ENCODE results near the gene CYFIP2. TPM values are rescaled to one million over a fixed set of nuclear protein-coding genes. Genes with fewer than 3 reads are reported as not detected.
"Not testable (repeated sequence)": the region's sequence is repeated elsewhere in the genome, so short reads cannot be mapped to it uniquely, and the experiment has no call there.

The CYFIP2 gene
- total RNA-seq = 26.7 and 47.5 TPM in 2 replicates

GRCh38 chr5:157265714-157266285, at the start of gene CYFIP2:
Gene CYFIP2, plus strand, starts transcription at chr5:157266123. Its CDS starts 19,239 bp downstream, at chr5:157285362.
- DNase-seq (ENCODE audit: extremely low read depth, low read depth, low spot score) = no peak

DNA sequence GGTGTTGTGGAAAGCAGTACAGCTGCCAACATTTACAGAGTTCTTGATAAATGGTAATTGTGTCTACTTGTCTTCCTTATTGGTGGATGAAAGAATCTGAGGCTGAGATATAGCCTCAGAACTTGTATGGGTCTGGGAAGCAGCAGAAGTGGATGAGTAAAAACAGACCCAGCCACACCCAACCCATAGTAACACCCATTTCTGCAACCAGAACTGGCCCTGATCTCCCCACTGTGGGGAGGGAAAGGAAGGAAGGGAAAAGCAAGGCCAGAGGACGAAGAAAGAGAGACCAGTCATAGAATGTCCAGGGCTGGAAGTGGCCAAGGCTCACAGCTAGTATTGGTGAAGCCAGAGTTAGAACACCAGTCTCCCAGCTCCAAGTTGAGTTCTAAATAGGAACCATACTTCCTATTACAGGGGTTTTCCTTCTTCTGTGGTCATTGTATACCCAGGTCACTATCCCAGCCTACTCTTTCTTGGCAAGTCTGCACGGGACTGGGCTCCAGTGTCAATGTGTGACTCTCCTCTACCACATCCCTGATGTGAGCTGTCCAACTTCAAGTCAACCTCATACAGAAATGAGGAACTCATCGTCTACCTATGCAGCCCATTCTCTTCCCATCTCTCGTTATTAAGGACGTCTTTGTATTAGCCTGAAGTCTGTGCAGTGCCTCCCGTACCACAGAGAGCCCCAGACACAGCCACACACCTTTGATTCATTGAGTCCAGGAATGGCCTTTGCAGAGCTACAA, 49.4 kb upstream of the CYFIP2 start:
- DNase-seq (ENCODE audit: extremely low read depth, low read depth, low spot score) = no peak

DNA sequence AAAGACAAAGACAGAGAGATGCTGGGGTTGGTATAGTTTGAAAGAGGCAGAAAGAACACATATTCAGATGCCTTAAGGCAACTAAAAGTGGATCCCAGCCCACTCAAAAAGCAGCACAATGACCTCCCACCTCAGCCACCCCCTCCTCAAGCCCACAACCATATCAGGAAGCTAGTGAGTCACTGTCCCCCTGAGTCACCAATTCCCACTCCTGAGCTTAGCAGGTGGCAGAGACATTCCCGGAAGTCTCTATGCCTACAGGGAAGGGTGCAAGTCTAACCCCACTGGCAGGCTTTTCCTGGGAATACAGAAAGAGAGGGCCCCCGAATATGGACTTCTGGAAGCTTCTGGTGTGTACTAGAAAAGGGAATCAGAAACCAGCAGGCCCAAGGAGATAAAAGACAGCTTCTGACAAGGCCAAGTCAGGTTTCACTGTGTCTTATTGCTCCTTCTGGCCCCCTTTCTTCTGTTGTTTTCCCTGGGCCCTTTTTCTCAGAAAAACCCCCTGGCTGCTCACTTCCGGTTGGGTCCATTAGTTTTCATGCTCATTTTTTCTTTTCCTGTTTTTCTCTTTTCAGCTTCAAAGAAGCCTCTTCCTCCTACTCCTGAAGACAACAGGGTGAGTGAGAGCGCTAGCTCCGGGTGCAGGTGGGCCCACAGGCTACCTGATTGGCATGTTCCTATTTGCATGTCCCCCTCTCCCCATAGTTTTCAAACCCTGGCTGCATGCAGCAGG, 48.5 kb upstream of the CYFIP2 start:
- DNase-seq (ENCODE audit: extremely low read depth, low read depth, low spot score) = no peak

- no peak for DNase-seq (ENCODE audit: extremely low read depth, low read depth, low spot score)
Measured at GRCh38 chr5:157219491-157220271, 46.2 kb upstream of the CYFIP2 start.

DNA sequence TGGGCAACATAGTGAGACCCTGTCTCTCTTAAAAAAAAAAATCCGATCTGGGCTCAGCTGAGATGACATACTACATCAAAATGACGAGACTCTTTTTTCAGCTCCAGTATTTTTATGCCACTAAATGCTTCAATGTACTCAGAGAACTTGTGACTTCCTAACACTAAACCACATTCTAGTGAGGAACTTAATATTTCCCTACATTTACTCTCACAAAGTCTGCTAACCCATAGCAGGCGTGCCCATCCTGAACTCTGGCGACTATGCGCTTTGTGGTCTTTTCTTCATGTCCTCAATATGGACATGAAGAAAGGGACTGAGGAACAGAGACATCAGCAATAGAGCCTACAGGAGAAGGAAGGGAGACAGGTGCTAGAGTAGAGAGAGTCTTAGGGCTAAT, 44.0 kb upstream of the CYFIP2 start:
- DNase-seq (ENCODE audit: extremely low read depth, low read depth, low spot score) = no peak

DNA sequence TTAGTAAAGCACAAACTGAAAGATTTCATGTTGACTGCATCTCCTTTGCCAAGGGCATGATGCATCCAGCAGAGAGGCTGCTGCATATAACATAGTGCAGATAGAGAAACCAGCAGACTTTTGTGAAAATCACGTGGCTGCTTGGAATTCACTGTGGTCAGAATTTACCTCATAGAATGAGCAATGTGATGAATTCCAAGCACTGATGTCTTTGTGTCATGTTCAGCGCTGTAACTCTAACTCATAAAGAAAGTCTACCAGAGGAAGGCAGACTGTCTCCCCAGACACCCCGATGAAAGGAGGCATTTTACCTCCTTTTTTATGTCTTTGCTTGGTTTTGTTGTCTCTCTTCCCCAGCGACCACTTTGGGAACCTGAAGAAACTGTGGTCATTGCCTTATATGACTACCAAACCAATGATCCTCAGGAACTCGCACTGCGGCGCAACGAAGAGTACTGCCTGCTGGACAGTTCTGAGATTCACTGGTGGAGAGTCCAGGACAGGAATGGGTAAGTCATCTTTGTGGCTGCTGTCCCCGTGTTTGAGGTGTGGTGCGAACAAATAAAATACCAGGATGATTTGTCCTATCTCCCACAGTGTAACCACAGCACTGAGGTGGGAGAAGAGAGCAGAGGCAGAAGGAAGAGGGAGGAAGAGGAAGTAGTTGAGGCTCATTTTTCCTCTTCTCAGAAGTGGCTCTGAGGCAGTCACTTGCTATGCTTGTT, 43.3 kb upstream of the CYFIP2 start:
- no peak for DNase-seq (ENCODE audit: extremely low read depth, low read depth, low spot score)

DNA sequence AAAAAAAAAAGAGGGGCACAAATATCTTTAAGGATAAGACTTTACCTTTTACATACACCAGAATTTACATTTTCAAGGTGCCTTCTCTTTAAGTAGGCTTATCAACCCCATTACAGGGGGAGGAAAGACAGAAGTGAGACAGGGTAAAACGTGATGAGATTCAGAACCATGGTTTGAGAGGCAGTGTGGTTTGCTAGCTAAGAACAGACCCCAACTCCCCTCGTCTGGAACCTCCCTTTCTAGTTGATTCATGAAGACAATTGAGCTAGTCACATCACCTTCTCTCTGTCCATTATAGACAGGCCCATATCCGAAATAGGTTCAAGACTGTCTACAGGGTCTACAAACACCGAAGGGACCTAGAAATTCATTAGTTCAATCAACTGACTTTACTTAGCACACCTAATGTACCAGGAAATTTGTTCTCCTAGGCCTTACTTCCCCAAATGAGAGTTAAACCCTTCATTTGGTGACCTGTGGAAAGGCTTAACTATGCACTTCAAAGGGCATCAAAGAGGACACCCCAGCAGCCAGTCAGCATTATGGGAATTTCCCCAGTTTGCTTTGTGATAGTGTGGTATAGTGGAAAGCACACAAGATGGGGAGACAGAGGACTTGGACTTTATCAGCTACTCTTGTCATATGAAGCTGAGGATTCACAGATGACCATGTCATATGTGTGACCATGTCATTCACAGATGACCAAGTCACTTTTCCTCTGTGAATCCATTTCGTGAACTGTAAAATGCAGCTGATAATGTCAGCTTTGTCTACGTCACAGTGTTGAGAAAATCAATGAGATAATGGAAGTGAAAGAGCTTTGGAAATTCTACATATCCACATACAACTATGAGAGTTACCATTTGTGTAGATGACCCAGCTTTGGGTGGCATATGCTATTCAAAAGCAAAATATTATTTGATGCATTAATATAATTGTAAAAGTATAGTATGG, 40.2 kb upstream of the CYFIP2 start:
- no peak for DNase-seq (ENCODE audit: extremely low read depth, low read depth, low spot score)

GRCh38 chr5:157230610-157231009, 35.3 kb upstream of the CYFIP2 start:
- DNase-seq (ENCODE audit: extremely low read depth, low read depth, low spot score) = no peak

- no peak for DNase-seq (ENCODE audit: extremely low read depth, low read depth, low spot score)
Measured at GRCh38 chr5:157232706-157233105, 33.2 kb upstream of the CYFIP2 start.

- no peak for DNase-seq (ENCODE audit: extremely low read depth, low read depth, low spot score)
Measured at GRCh38 chr5:157233515-157233914, 32.4 kb upstream of the CYFIP2 start.

DNA sequence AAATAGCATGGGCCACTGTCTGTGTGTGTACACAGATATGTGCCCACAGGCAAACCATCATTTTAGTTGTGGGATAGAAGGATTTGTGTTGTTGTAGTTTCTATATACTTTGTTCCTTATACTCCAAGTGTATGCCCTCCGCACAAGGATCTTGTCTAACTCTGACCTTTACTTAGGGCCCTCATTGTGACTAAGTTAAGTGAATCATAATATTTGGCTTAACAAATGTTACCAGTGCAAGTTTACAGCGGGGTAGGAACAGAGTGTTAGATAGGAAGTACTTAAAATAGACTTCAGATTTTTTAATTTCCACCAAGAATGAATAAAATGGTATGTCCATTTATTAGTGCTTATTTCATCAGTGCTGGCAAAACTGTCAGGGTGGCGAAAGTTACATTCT, 29.5 kb upstream of the CYFIP2 start:
- DNase-seq (ENCODE audit: extremely low read depth, low read depth, low spot score) = no peak

DNA sequence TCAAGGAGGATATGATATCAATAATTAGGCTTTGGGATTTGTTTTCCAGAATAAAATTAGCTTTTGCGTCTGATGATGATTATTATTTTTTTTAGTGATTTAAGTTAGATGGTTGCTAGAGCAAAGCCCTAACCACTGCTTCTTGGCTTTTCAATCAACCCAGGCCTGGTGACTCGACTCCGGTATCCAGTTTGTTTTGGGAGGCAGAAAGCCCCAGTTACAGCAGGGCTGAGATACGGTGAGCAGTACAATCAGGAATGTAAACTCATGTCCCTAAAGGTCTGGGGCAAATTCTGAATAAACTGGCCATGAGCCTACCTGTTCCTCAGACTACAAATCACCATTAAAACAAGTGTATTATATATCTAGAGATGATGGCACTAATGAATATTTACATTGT, 24.4 kb upstream of the CYFIP2 start:
- no peak for DNase-seq (ENCODE audit: extremely low read depth, low read depth, low spot score)

DNA sequence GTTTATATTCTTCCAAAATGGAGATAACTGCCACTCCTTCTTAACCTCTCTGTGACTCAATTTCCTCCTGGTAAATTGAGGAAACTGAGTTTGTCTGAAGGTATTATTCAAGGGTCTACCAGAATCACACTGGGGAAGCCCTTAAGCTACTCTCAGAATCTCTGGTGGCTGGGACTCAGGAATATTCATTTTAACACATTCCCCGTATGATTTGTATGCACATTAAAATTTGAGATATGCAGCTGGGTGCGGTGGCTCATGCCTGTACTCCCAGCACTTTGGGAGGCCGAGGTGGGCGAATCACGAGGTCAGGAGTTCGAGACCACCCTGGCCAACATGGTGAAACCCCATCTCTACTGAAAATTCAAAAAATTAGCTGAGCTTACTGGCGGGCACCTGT, 21.2 kb upstream of the CYFIP2 start:
- DNase-seq (ENCODE audit: extremely low read depth, low read depth, low spot score) = not testable (repeated sequence)

DNA sequence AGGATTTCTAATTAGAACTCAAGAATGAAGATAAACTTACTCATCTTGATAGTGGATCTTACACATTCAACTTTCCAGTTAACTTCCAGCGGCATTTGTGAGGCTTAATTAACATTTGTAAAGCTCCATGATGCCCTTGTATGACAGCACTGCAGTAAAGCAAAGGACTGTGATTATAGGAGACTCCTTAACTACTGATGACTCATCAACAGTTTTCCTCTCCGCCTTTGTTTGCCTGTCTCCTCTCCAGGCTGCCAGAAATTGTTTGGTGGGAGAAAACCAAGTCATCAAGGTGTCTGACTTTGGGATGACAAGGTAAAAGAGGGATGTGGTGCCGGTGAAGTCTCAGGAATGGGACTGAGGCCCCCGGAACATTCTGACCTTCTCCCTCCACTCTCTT, 20.4 kb upstream of the CYFIP2 start:
- DNase-seq (ENCODE audit: extremely low read depth, low read depth, low spot score) = no peak

- no peak for DNase-seq (ENCODE audit: extremely low read depth, low read depth, low spot score)
Measured at GRCh38 chr5:157245886-157246285, 20.0 kb upstream of the CYFIP2 start.

DNA sequence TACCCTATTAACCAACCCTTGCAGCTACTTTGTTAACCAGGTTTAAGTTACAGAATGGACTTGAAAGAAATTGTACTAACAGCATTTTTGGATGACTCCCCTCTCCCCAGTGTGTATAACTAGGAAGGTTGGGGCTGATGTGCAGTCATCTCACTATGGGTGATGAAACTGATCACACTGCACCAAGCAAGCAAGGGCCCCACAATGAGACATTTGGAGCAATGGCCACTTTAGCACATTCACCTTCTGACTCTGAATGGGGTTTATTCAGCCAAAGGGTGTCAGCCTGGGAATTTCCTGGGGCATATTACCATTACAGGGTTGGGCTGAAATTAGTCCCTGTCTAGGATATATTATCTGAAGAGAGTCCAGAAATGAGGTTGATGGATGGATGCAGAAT, 18.7 kb upstream of the CYFIP2 start:
- DNase-seq (ENCODE audit: extremely low read depth, low read depth, low spot score) = no peak

GRCh38 chr5:157248821-157249470, 17.0 kb upstream of the CYFIP2 start:
- no peak for DNase-seq (ENCODE audit: extremely low read depth, low read depth, low spot score)

DNA sequence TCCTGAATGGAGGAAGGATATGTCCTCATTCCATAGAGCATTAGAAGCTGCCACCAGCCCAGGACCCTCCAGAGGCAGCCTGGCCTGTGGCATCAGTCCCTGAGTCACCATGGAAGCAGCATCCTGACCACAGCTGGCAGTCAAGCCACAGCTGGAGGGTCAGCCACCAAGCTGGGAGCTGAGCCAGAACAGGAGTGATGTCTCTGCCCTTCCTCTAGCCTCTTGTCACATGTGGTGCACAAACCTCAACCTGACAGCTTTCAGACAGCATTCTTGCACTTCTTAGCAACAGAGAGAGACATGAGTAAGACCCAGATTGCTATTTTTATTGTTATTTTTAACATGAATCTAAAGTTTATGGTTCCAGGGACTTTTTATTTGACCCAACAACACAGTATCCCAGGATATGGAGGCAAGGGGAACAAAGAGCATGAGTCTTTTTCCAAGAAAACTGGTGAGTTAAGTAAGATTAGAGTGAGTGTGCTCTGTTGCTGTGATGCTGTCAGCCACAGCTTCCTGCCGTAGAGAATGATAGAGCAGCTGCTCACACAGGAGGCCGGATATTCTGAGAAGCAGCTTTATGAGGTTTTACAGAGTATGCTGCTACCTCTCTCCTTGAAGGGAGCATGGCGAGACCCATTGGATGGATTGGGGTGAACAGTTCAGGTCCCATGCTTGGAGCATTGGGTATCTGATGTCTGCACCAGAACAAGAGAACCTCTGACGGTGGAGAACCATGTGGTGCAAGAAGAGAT, 13.0 kb upstream of the CYFIP2 start:
- DNase-seq (ENCODE audit: extremely low read depth, low read depth, low spot score) = no peak
